HG03354 (cell line): ENCODE data around the gene ANO9.

Experiments
- ATAC-seq: cut with Tn5 transposase; IDR thresholded peaks from one replicate; pipeline ENCODE4 v1.9.1; 2021; ENCODE audit warnings: mild to moderate bottlenecking; ENCODE audit not compliant: unreplicated experiment, poor library complexity, severe bottlenecking

ANO9 gene

DNA sequence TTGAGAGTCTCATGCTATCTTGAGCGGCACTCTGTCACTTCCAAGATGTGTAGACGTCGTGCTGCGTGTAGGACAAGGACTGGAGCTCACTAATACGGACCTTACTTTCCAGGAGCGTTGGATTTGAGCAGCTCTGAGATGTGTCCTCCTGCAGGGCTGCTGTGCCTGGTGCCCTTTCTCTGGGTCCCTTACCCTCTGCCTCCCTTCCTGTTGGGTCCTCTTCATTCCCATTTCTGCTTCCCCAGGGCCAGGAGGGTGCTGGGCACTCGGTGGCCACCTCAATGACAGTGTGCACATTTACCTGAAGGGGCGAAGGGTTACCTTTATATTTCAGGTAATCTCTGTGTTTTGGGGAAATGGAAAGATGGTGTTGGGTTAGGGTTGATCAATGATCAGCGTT lies 12.2 kb upstream of the ANO9 start:
- no peak for ATAC-seq

DNA sequence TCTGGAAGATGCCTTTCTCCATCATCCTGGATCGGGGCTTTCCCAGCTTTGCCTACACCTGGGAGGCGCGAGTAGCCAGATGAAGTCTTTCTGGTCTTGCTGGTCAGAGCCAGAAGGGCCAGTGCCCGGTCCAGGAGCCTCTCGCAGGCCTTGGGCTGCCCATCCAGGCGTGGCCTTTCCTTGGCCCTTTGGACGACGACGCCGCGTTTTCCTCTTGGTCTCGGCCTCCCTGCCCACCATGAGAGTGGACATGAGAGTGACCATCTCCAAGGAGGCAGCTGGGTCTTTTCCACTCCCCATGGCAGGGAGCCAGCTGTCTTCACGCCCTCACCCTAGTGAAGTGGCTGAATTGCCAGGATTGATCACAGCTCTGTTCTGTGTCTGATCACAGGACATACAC lies 11.8 kb upstream of the ANO9 start:
- ATAC-seq, result no peak

DNA sequence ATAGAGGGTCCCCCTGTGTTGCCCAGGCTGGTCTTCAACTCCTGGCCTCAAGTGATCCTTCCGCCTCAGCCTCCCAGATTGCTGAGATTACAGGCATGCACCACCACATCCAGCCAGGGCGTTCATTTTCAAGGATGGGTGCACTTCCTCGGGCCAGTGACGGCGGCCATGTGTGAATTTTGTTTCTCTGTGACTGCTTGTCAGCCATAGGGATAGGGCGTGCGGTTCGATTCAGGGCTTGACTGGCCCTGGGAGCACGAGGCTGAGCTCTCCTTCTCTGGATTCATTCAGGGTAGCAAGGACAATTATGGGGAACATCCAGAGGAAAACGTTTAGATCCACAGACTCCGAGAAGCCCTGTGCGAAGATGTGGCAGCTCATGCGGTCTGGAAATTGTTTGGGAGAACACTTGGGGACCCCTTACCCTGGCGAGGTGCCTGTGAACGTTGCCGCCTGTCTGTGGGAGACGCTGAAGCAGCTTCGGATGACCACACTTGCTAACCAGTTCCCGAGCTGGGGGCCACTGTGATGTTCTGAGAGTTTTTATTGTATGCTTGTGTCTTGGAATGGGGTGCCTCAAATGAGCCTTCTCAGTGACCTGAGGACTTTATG lies 11.2 kb upstream of the ANO9 start:
- ATAC-seq, result no peak

- ATAC-seq, result no peak
Measured at GRCh38 chr11:452203-452744, 10.5 kb upstream of the ANO9 start.

DNA sequence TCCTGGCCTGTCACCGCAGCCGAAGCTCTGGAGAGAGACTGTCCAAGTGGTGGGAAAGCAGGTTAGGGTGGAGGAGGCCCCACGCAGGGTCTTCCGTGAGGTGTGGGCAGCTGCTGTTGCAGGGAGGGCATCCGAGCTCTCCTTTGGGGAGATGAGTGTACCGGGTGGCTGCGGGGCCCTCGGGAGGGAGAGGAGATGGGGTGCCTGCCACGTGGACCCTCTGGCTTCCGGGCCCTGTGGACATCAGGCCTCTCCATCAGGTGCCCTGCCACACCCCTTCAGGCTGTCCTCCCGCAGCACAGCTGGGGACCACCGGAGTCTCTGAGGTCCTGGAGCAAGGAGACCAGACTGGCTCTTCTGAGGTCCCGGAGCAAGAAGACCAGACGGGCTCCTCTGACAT lies 9.9 kb upstream of the ANO9 start:
- ATAC-seq, result no peak

- peak; percentile 12 for ATAC-seq
Measured at GRCh38 chr11:450809-451451, 9.1 kb upstream of the ANO9 start.

GRCh38 chr11:449889-450808 lies 8.3 kb upstream of the ANO9 start, which contains the start of gene PTDSS2:
Gene PTDSS2, plus strand, starts transcription at chr11:450279. Its CDS starts 177 bp downstream, at chr11:450456.
- peak; percentile 78 for ATAC-seq

- peak; percentile 53 for ATAC-seq
Measured at GRCh38 chr11:447923-448731, 6.3 kb upstream of the ANO9 start.

DNA sequence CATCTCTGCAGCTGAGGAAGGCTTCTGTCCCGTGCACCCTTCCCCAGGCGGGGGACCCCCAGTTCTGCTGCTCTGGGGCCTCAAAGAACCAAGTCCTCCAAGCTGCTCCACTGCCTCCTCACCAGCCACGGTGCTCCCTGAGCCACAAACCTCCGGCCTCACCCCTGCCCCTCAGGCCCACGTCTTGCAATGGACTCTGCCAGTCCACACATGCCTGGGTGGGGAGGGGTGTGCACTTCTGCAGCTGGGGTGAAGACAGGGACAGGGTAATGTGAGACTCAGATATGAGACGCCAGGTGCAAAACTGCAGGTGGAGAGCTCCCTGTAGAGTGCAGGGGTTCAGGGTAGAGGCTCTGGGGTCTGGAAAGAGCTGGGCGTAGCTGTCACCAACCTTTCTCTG lies 5.1 kb upstream of the ANO9 start:
- ATAC-seq, result no peak

DNA sequence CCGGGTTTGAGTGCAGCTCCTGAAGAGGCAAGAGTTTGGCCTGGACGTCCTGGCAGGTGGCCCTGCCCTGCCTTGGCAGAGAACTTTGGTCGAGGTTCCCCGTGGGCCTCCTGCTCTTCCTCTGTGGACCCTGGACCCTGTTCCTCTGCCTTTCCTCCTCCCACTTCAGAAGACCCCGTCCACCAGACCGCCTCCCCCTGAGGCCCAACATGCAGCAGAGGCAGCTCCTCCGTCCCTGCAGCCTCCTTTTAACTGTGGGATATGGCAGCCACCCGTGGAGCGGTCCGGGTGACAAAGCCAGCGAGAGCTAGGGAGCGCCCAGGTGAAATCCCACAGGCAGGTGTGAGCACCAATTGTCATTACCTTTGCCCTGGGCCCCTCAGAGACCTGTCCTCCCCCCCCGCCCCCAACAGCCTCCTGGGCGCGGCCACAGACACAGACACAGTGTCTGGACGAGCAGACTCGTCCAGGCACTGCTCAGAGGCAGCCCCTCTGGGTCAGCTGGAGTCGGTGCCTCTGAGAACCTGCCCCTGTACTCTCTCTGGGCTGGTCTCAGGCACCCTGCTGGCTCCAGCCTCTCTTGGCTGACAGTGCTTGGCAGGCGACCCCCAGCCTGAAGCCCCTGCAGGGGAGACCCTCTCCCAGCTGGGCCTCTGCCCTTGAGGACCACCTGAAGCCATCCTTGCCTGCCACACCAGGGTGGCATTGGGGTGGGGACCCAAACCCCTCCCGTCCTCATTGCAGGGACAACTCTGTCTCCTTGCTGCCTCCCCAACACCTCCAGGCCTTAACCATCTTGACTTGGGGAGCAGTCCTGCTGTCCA lies 4.2 kb upstream of the ANO9 start:
- no peak for ATAC-seq

DNA sequence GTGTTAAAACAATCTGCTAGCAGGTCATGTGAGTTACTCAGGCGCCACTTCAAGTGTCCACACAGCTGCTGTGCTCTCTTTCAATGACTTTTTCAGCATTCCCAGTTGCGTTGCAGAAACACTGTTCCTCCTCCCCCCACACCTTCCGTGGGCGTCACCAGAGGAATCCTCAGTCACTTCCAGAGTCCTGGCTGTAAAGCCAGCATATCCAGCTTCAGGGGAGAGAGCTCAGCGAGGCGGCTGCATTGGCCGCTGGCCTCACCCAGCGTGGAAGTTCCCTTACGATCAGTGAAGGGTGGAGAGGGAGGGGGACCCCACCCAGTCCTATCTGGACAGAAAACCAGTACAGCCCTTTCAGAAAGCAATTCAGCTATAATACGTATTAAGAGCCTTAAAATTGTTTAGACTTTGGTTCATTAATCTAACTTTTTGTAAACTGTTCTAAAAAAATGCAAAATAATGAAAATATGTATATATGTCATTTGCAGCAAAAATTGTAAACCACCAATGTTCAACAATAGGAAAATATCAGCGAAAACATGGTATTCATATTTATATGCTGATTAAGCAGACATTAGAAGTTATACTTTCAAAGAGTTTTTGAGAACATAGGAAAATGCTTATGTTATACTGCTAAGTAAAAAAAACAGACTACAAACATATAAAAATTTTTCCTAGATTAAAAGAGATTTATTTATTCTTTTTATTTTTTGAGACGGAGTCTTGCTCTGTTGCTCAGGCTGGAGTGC lies 2.8 kb upstream of the ANO9 start:
- ATAC-seq, result no peak

DNA sequence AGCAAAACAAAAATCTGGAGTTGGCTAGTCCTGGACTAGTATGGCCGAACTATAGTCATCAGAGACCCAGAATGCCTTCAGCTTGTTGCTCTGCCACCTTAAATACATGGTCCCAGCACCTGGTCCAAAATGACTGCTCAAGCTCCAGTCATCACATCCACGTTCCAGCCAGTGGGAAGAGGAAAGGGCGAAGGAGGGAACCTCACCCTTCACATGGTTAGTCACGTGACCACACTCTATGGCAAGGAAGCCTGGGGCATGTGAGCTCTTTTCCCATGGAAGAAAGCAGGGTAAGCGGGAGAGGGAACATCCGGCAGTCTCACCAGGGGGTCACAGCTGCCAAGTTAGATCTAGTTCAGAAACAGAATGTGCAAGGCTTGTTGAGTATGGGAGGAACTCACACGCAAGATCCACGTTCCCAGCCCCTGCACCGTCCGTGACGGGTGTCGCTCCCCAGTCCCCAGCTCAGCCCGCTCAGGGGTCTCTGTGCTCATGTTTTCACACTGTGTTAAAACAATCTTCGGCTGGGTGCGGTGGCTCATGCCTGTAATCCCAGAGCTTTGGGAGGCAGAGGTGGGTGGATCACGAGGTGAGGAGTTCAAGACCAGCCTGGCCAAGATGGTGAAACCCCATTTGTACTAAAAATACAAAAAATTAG lies 1.9 kb upstream of the ANO9 start:
- ATAC-seq, result no peak

DNA sequence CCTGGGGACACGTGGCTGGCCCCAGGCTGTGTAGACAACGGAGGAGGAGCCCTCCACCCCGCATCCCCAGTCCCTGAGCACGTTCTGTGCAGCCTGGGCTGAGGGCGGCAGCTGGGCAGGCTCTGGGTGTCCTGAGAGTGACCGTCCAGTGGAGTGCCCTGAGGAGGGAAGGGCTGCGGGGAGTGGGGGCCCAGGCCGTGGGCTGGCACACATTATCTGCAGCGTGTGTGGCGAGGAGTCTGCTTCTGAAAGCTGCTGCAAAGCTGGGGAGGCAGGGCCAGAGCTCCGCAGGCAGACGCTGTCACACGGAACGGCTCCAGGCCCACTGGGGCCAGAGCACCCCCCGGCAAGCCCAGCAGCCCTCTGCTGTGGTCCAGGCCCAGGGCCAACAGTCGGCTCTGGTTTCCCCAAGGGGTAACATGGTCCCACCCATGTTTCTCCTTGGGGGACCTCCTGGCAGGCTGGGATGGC lies 835 bp upstream of the ANO9 start:
- no peak for ATAC-seq

- no peak for ATAC-seq
Measured at GRCh38 chr11:441043-441417, 781 bp downstream of the ANO9 start.

DNA sequence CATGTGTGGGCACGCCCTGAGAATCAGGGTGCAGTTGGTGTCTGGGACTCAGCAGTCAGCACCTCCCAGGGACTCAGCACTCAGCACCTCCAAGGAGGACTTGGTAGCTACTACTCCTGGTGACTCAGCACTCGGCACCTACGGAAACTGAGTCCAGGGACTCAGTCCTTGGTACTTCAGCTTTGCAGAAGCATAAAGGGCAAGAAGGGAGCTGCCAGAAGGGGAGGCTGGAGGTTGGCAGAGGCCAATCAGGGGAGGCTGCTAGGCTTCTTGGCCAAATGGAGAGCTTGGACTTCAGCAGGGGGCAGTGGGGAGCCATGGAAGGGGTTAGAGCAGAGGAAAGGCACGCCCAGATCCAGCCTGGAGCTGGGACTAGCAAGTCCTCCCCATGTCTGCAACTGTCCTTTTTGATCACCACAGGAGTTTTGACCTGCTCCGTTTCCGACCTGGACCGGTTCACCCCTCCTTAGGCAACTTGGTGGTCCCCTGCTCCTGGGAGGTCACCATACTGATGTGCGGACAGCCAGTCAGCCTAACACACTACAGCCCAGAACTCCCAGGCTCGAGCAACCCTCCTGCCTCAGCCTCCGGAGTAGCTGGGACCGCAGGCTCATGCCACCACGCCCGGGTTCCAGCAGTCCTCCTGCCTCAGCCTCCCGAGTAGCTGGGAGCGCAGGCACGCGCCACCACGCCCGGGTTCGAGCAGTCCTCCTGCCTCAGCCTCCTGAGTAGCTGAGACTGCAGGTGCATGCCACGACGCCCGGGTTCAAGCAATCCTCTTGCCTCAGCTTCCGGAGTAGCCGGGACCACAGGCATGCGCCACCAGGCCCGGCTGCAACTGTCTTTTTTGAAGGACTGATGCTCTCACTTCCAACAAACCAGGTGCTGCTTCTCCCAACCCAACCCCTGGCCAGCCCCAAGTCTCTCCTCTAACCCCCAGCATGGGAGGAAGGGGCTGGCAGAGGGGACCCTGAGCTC lies 1.5 kb downstream of the ANO9 start:
- ATAC-seq, result no peak

DNA sequence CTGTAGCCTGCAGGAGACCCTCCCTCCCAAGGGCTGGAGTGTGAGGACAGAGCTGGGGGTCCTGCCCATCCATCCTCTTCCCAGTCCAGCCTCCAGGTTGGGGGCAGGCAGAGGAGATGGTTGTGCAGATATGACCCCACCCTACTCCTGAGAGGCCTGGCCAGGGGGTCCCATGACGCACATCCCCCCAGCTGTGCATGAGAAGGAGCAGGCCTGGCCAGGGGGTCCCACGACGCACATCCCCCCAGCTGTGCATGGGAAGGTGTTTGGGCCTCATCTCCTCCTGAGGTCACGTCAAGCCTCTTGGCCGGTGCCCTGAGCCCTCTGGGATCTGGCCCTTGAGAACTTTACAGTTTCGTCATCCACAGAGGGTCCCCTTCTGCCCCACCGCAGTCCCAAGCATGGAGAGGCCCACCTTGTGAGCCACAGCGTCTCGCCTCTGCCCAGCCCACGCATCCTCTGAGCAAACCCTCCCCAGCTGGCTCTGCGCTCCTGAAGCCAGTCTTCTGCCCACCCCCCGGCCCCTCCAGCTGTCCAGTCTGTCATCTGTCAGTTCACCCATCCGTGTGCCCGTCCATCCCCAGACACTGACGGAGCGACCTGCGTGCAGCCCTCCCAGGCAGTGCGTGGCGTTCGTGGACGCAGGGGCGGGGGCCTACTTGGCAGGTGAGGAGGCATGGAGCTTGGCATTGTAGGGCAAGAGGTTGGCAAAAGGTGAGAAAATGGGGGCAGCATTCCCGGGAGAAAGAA lies 2.3 kb downstream of the ANO9 start:
- ATAC-seq, result no peak
